Stimulated activated CD8-positive, alpha-beta memory T cell treated with anti-CD3 and anti-CD28 coated beads, Interleukin-7, amount 100 ng/mL, for 1 hour (primary cell): ENCODE data around the gene TUBD1.

ENCODE experiments used
- DNase-seq, 2 donors: peaks; one replicate each; pipeline ENCODE4 v3.0.0-alpha.2; 2020; ENCODE audit warnings: low read depth in 2 of 2

Gene TUBD1

DNA sequence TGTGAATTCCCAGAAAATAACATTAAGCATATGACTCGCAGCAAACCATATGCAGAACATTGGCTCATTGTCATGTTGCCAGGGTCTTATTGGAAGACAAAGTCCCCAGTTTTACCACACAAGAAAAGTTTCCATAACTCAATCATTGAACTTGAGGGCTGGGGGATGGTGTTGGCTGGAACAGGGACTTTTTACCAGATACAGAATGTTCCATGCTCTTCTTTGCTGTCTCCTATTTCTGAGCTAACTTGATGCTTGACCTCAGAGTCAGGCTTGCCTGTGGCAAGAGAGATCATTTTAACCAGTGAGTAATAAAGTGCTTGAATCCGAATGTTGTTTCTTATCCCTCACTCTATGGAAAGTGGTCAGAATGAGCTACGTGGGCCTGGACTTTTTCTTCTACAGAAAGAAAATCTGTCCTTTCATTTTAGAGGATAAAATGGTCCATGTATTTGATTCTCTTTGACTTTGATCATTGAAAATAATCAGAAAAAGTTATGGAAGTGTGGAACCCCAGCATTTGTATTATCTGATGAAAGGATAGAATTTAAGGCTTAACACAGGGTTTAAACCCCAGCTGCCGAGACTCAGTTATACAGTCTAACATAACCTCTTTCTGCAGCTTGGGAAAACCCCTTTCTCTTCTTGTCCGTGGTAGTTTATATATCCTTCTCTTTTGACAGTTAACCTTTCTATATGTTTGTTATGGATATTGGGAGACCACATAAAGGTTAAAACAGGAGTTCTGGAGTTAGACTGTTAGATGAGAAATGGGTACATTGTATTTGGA lies 67.0 kb downstream of the TUBD1 start:
- DNase-seq = no peak

DNA sequence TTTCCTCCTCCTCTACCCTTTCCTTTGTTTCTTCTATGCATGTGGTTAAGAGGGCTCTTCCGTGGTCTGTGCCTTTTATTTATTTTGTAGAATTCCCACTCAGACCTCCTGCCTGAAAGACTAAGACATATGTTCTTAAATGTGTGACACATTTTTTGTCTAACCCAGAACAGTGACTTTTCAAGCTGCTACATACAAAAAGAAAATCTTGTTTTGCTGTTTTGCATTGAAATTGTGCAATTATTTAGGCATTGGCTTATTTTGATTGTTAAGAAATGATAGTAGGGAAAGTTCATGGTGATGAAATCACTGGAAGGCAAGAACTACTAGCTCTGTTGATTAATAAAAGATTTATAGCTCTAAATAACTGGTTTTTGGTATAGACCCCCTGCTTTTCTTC lies 76.8 kb downstream of the TUBD1 start:
- DNase-seq = no peak

DNA sequence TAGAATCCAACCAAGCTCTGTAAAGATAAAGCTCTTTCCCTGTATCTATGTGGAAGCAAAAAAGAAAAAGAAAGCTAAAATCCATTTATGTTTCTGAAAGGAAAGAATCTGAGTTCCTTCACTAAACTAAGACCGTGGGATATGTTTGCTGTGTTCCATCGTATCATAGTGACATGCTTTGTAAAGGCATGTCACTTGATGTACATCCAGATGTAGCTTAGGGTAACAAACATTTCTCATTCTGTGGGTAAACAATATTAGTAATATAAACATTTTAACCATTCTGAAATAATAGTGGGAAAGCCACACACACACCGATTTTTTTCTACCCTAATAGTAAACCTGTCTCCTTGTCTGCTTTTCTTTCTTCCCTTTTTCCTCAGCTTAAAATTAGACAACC lies 78.1 kb downstream of the TUBD1 start:
- no peak for DNase-seq

DNA sequence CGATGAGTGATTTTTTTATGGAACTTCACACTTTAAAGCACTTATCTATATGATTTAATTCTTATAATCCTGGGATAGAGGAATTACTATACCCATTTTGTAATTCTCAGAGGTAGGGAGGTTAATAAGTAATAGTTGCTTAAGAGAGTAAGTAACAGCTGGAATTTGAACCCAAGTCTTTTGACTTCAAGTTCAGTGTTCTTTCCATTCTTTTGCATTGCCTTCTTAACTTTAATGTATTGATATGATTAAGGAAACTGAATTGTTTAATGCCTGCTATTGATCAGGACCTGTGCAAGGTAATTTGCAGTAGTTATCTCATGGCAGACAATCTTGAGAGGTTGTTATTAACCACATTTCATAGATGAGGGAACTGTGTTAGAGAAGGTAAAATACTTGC lies 78.5 kb downstream of the TUBD1 start:
- DNase-seq = no peak

DNA sequence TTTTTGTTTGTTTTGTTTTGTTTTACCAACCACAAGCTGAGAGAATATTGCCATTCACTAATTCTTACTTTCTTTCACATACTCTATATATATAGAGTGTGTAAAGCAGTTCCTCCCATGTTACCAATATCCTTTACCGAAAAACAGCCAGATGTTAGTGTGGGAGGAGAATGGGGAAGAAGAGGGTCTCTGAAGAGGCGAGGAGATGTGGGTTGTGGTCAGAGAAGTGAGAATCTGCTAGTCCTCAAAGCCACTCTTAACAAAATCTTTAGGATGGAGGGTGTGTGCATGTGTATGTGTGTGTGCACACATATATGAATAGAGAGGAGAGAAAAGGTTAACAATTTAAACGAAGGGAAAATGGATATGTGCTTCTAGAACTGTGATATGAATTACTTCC lies 80.6 kb downstream of the TUBD1 start:
- no peak for DNase-seq

DNA sequence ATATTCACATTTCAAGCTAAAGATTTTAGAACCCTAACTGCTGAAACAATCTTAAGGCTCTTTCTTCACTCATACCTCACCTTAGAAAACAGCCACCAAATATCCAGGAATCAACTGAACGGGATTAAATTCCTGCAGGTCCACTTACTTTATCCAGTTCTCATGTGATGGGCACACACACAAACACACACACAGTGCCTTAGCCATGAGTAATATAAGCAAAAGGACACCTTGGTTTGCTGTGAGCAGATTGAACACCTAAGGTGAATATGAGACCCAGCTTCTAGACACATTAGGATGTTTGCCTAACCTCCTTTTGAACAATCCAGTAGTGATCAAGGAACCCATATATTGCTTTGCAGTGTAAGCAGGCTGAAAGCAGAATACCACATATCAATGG lies 81.5 kb downstream of the TUBD1 start:
- no peak for DNase-seq

DNA sequence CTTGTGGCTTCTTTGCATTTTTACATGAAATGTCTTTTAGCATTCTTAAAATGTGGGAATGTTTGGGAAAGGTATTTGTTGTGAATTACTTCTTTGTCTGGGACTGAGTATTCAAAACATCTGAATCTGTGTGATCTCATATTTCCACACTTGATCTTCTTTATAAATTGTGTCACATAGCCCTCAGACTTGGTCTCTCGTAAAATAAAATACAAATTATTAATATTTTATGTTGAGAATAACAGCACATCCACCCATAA lies 81.9 kb downstream of the TUBD1 start:
- no peak for DNase-seq
